Measurements from ENCODE around the gene CTAGE4.
"Not testable (repeated sequence)": the region's sequence is repeated elsewhere in the genome, so short reads cannot be mapped to it uniquely, and the experiment has no call there.

The CTAGE4 gene

GRCh38 chr7:144183166-144183565 is at the start of gene CTAGE4:
CTAGE4 (plus strand) TSS chr7:144183466; CDS start chr7:144183504, 38 bp downstream.
- DNase-seq (ENCODE audit: low spot score) = not testable (repeated sequence)

GRCh38 chr7:144134116-144134515 is 49.1 kb upstream of the CTAGE4 start:
- no peak for DNase-seq (ENCODE audit: low spot score)

DNA sequence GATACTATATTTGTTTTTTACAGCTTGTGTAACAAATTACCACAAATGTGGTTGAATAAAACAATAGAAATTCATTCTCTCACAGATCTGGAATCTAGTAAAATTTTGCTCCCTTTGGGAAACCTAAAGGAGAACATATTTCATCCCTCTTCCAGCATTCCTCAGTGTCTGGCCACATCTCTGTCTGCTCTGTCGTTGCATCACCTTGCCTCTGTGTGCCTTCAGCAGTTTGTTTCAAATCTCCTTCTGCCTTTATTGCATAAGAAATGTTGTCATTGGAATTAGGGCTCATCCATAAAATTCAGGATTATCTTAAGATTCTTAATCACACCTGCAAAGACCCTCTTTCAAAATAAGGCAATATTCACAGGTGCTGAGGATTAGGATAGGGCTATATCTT is 45.8 kb upstream of the CTAGE4 start:
- no peak for DNase-seq (ENCODE audit: low spot score)

- DNase-seq (ENCODE audit: low spot score) = no peak
Observed at GRCh38 chr7:144142187-144142586, 41.1 kb upstream of the CTAGE4 start.

GRCh38 chr7:144144426-144144825 is 38.8 kb upstream of the CTAGE4 start:
- no peak for DNase-seq (ENCODE audit: low spot score)

DNA sequence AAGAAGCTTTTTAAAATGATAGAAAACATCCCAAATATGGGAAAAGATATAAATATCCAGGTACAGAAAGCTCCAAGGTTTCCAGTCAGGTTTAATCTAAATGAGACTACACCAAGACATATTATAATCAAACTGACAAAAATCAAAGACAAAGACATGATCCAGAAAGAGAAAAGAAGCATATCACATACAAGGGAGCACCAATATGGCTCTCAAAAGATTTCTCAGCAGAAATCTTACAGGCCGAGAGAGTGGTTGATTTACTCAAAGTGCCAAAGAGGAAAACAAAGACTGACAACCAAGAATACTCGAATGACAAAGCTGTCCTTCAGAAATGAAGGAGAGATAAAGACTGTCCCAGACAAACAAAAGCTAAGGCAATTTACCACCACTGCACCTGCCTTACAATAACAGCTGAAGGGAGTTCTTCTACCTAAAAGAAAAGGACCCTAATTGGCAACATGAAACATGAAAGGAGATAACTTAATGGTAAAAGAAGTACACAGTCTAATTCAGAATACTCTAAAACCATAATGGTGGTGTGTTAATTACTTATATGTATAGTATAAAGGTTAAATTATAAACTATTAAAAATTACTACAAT is 34.9 kb upstream of the CTAGE4 start:
- no peak for DNase-seq (ENCODE audit: low spot score)

GRCh38 chr7:144158861-144159260 is 24.4 kb upstream of the CTAGE4 start:
- DNase-seq (ENCODE audit: low spot score) = no peak

- DNase-seq (ENCODE audit: low spot score) = no peak
Observed at GRCh38 chr7:144164784-144165183, 18.5 kb upstream of the CTAGE4 start.

GRCh38 chr7:144171594-144172350 is 11.5 kb upstream of the CTAGE4 start:
- DNase-seq (ENCODE audit: low spot score) = not testable (repeated sequence)

DNA sequence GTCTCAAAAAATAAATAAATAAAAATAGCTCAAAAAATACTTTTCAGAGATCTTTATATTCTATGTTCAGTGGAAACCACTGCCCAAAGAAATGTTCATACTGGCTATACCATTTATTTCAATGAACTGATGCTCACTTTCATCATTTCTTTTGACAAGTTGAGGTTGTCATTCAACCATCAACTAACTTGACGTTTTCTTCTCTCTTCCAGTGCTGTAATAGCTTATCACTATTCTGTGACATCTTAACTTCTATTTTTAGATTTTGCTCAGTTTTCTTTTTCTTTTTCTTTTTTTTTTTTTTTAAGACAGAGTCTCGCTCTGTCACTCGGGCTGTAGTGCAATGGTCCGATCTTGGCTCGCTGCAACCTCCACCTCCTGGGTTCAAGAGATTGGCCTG is 8.7 kb upstream of the CTAGE4 start:
- DNase-seq (ENCODE audit: low spot score) = no peak

GRCh38 chr7:144178380-144179164 is 4.7 kb upstream of the CTAGE4 start:
- DNase-seq (ENCODE audit: low spot score) = peak; percentile 39

DNA sequence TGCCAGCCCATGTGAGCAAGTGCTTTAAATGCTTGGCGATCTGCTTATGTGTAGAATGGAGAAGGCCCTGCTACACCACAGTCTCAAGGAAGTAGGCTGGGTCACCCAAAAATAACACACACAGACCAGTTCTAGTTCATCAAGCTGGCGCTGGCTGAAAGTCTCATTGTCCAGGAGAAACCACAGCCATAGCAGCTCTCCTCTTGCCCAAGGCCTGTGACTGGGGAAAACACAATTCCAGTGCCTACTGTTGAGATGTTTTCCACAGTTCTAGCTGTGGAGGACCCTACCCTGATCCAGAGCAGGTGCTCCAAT is 4.1 kb upstream of the CTAGE4 start:
- DNase-seq (ENCODE audit: low spot score) = not testable (repeated sequence)

GRCh38 chr7:144187848-144188247 is 4.6 kb downstream of the CTAGE4 start:
- not testable (repeated sequence) for DNase-seq (ENCODE audit: low spot score)

GRCh38 chr7:144188578-144189171 is 5.4 kb downstream of the CTAGE4 start:
- DNase-seq (ENCODE audit: low spot score) = not testable (repeated sequence)

- not testable (repeated sequence) for DNase-seq (ENCODE audit: low spot score)
Observed at GRCh38 chr7:144193782-144194181, 10.5 kb downstream of the CTAGE4 start.

GRCh38 chr7:144194453-144194852 is 11.2 kb downstream of the CTAGE4 start:
- DNase-seq (ENCODE audit: low spot score) = not testable (repeated sequence)

- DNase-seq (ENCODE audit: low spot score) = not testable (repeated sequence)
Observed at GRCh38 chr7:144195212-144195872, 12.1 kb downstream of the CTAGE4 start, which contains the start of gene ARHGEF35. ARHGEF35 (minus strand) TSS chr7:144195833; CDS start chr7:144188383, 7,450 bp downstream.

- not testable (repeated sequence) for DNase-seq (ENCODE audit: low spot score)
Observed at GRCh38 chr7:144198934-144199333, 15.7 kb downstream of the CTAGE4 start.

GRCh38 chr7:144201978-144202377 is 18.7 kb downstream of the CTAGE4 start:
- not testable (repeated sequence) for DNase-seq (ENCODE audit: low spot score)

GRCh38 chr7:144203086-144203485 is 19.8 kb downstream of the CTAGE4 start:
- DNase-seq (ENCODE audit: low spot score) = not testable (repeated sequence)

GRCh38 chr7:144205306-144205705 is 22.0 kb downstream of the CTAGE4 start:
- not testable (repeated sequence) for DNase-seq (ENCODE audit: low spot score)

DNA sequence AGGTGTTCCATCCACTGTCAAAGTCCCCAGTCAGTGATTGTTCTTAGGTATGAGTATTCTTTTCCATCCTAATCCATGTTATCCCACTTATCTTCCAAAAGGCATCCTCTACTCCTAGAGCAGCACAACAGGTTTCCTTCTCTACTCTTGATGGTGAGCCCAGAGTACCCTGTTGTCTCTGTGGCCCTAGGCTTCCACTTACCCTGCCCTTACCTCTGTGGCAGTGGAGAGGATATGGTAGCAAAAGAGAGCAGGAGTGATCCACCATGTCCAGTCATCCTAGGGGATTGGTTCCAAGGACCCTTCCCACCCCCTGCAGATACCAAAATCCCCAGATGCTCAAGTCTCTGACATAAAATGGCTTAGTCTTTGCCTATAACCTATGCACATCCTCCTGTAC is 33.9 kb downstream of the CTAGE4 start:
- DNase-seq (ENCODE audit: low spot score) = not testable (repeated sequence)
